HG03039 (cell line): ENCODE results near the gene PSPH.
"Not testable (repeated sequence)": the region's sequence is repeated elsewhere in the genome, so short reads cannot be mapped to it uniquely, and the experiment has no call there.

Source experiments
- ATAC-seq: cut with Tn5 transposase; IDR thresholded peaks from one replicate; pipeline ENCODE4 v1.9.1; 2021; ENCODE audit warnings: mild to moderate bottlenecking, moderate library complexity; ENCODE audit not compliant: unreplicated experiment

The PSPH gene

DNA sequence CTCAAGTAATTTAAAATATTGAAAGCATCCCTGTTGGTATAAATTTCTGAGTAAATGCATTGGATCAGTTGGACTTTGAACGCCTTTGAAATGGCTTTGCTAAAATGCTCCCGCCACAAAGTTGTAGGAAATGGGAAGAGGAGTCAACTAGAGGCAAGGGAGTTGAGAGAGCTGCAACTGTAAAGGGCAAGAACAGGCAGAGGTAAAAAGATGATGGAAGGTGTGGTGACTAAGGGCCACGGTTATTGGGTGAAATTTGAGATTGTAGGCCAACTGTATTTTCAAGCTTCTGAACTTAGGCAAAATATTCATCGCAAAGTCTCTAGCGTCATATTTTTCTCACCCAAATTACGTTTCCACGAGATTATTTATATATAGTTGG is 12.2 kb upstream of the PSPH start:
- no peak for ATAC-seq

- ATAC-seq: no peak
These were observed 11.1 kb upstream of the PSPH start for GRCh38 chr7:56062382-56062781.

DNA sequence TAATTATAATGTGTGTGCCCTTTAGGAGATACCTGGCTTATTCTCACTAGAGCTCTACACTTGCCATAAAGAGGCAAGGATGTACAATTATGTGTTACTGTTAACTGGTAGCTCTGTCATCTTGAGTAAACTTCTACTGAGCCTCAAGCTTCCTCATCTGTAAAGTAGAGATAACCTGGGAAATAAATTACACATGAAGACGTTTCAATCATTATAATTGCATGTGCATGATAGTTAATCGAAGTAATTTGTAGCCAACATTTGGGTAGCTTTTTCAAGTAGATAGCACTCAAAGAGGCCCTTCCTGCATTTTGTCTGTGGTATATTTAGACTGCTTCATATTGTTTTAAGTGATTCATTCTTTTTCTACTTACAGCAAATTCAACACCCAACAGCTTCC is 2.7 kb upstream of the PSPH start:
- no peak for ATAC-seq

DNA sequence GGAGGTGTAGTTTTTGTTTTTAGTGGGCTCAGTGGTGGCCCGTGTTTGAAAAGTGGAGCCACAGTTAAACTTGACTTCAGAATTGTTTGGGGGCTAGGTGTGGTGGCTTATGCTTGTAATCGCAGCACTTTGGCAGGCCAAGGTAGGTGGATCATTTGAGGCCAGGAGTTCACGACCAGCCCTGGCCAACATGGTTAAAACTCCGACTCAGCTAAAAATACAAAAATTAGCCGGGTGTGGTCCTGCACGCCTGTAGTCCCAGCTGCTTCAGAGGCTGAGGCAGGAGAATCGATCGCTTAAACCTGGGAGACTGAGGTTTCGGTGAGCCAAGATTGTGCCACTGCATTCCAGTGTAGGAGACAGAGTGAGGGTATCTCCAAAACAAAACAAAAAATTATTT is 2.1 kb upstream of the PSPH start:
- no peak for ATAC-seq

- ATAC-seq: no peak
These were observed 248 bp downstream of the PSPH start for GRCh38 chr7:56051053-56051338.

DNA sequence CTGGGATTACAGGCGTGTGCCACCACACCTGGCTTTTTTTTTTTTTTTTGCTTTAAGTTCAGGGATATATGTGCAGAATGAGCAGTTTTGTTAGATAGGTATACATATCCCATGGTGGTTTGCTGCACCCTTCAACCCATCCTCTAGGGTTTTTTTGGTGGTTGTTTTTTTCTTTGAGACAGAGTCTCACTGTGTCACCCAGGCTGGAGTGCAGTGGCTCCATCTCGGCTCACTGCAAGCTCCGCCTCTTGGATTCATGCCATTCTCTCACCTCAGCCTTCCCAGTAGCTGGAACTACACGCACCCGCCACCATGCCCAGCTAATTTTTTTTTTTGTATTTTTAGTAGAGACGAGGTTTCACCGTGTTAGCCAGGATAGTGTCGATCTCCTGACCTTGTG is 2.5 kb downstream of the PSPH start:
- ATAC-seq: not testable (repeated sequence)

GRCh38 chr7:56048245-56048644 is 3.0 kb downstream of the PSPH start:
- no peak for ATAC-seq

DNA sequence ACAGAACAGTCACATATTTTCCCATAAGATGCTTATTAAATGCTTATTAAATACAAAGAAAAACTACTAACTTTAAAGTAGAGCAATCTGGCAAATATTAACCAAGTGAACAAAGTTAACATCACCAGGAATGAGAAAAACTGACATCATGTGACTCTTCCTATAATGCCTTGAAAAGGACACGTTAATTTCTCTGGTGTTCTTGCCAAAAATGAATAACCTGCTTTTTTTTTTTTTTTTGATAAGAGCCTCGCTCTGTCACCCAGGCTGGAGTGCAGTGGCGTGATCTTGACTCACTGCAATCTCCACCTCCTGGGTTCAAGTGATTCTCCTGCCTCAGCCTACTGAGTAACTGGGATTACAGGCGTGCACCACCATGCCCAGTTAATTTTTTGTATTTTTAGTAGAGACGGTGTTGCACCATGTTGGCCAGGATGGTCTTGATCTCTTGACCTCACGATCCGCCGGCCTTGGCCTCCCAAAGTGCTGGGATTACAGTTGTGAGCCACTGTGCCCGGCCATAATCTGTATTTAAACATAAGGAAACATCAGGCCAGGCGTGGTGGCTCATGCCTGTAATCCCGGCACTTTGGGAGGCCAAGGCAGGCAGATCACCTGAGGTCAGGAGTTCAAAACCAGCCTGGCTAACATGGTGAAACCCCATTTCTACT is 3.7 kb downstream of the PSPH start:
- not testable (repeated sequence) for ATAC-seq

DNA sequence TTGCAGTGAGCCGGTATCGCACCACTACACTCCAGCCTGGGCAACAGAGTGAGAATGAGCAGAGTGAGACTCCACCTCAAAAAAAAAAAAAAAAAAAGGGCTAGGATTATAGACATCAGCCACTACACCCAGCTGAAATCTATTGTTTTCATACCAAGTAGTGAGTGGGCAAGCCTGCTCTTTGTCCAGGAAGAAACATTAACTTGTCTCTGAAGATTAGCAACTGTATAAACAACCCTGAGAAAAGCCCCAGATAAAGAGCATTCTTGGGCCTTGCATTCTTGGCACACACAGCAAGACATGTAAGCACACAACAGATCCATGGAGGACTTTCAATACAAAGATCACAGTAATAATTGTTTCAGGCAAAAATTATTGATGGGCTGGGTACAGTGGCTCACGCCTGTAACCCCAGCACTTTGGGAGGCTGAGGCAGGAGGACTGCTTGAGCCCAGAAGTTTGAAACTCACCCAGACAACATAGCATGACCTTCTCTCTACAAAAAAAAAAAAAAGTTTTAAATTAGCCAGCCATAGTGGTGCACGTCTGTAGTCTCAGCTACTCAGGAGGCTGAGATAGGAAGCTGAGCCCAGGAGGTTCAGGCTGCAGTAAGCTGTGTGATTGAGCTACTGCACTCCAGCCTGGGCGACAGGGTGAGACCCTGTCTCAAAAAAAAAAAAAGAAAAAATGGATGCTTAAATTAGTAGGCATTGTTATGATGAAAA is 4.4 kb downstream of the PSPH start:
- no peak for ATAC-seq

DNA sequence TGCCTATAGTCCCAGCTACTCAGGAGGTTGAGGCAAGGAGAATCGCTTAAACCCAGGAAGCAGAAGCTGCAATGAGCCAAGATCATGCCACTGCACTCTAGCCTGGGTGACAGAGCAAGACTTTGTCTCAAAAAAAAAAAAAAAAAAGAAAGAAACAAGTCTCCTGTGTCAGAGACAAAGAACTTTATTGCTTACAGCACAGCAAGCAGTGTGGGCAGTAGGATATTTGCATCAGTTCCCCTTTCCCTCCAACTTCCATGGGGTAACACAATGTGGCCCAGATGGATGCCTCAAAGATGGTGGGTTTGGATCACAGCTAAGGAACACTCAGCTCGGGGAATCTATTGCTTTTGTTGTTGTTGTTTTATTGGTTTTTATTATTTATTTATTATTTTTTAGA is 5.5 kb downstream of the PSPH start:
- not testable (repeated sequence) for ATAC-seq

- no peak for ATAC-seq
These were observed 10.5 kb downstream of the PSPH start for GRCh38 chr7:56040730-56041129.

DNA sequence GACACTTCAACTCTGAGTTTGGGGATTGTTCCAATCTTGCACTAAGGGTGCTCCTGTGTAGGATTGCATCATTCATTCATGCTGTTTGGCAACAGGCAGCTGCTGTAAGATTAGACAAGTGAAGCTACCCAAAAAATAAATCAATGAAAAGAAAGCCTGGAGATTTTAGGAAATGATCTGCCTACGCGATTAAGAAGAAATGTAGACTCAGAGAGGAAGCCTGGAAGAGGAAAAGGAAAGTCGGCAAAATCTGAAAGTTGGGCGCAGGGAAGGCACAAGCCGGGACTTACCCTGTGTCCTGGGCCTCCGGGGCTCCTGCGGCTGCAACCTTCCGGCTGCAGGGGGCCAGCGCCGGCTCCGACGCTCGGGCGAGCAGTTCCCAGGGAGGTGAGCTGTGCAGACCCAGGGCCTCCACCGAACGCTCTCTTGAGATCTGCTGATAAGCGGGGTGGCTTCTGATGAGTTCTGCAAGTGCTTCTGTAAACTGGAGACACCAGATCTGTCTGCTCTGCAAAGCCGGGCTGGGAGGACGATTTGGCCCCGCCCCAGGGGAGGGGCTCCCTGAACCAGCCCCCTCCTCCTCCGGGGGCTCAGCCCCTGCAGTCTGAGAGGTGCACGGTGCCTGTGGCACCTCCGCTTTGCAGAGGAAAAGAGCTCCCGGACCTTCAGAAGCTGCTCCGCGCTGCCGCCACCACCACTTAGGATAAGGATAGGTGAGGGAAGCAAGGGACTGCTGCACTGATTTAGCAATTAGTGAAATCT is 17.4 kb downstream of the PSPH start:
- ATAC-seq: peak; percentile 96

- not testable (repeated sequence) for ATAC-seq
These were observed 18.7 kb downstream of the PSPH start for GRCh38 chr7:56032578-56032977.

DNA sequence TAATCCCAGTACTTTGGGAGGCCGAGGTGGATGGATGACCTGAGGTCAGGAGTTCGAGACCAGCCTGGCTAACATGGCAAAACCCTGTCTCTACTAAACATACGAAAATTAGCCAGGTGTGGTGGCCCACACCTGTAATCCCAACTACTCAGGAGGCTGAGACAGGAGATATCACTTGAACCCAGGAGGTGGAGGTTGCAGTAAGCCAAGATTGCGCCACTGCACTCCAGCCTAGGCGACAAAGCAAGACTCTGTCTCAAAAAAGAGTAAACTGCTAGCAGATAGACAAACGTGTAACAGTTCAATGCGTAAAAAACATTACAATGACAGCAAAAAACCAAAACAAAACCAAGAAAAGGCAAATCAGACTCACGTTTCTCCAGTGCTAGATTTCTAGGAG is 19.7 kb downstream of the PSPH start:
- ATAC-seq: not testable (repeated sequence)

- ATAC-seq: no peak
These were observed 20.9 kb downstream of the PSPH start for GRCh38 chr7:56030340-56030739.

GRCh38 chr7:56028942-56029630 is 22.2 kb downstream of the PSPH start:
- ATAC-seq: no peak

GRCh38 chr7:56026538-56026937 is 24.7 kb downstream of the PSPH start:
- ATAC-seq: no peak

- ATAC-seq: no peak
These were observed 27.7 kb downstream of the PSPH start for GRCh38 chr7:56023500-56023899.

DNA sequence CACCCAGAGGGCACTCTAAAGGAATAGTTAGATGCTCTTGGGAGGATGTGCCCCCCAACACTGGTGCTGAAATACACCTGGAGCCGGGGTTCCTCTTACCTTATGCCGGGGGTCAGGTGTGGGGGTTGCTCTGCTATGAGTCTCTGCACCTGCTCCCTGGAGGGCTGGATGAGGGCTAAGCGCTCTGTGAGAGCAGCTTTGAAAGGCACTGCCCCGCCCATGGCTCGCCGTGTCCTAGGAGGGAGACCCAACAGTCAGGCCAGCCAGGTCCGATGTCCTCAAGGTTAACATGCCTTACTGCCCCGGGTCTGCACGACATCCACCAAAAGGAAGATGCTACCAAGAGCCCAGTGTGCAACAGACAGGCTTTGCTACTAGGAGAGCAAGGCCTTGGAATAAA is 31.7 kb downstream of the PSPH start:
- ATAC-seq: no peak

DNA sequence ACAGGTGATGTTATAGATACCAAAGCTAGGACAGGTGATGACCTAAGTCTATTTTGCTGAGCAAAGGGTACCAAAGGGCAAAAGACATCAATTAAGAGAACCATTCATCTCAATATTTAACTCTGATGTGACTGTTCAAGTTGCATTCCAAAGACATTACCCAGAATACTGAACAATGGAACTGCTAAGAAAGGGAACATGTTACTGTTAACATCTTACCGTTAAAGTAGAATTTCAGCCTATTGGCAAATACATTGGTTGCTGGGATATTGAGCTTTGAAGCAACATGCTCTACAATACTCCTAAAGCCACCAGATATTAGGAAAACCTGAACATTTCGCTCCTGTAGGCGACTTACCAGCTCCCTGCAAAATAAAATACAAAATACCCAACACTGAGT is 34.2 kb downstream of the PSPH start:
- not testable (repeated sequence) for ATAC-seq

DNA sequence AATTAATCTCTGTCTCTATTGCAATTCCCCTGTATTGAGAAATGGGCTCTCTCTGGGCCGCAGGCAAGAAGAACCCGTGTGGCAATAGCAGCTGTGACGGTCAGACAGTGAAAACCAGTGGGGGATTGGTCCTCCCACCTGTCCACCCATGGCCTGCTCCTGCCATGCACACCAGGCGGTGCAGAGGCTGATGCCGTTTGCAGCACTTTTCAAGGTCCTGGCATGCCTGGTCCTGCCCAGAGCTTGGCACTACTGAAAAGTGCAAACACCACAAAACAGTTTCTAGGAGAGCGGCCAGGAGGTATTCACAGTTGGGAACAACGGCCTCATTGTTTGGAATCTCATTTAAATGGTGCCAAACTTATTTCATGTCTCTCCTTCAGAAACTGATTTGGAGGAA is 41.5 kb downstream of the PSPH start:
- ATAC-seq: no peak

DNA sequence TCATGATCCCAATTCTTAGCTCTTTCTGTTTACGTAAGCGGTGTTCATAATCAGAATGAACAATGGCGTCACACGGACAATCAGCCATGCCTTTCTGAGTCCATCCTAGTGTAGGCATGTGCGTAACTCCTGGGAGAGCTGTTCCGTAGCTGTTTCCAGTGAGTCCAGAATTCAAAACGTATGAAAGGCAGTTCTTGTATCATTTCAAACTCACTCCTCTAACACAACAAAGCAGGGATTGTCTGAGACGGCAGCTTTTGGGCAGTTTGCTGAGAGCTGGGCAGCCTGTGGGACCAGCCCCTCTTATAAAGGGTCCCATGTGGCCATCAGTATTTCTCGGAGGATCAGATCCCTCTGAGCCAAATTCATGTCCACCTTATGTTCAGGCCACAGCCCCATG is 43.4 kb downstream of the PSPH start:
- ATAC-seq: no peak
